Fibroblast of mammary gland (primary cell): ENCODE results near the gene EXOC1.

Experiments
- DNase-seq: peaks from one replicate; pipeline ENCODE4 v3.0.0-alpha.2; 2010; ENCODE audit warnings: low read depth
- H3K4me3 ChIP-seq: 2 replicates; pipeline ENCODE4 v1.5.1; 2011; ENCODE audit warnings: low read depth, mild to moderate bottlenecking, low read length, moderate library complexity; ENCODE audit not compliant: control insufficient read depth
- TF ChIP-seq, protein P1 (sequence below): conservative IDR thresholded peaks from 2 replicates; pipeline ENCODE4 v1.5.1; 2011; ENCODE audit warnings: low read depth, low read length, inconsistent platforms; ENCODE audit not compliant: control insufficient read depth, insufficient read depth

Gene EXOC1

DNA sequence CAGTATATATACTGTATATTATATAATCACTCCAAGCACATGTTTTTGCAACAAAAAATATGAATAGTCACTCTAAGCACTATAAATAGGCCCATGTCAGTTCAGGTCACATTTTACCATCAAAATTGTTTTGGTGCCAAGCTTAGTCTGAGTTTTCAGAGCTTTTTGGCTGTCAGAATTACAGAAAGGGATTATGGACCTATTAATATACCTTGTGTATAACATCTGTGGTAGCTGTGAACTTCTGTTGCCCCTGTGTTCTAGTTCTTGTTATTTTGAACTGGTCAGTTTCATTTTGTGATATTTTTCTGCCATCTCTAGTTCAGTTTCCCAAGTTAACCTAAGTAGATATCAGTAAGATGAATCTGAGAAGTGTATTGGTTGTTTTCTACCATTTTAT lies 22.9 kb downstream of the EXOC1 start:
- DNase-seq, result no peak
- no peak overlapping the region for H3K4me3 ChIP-seq
- TF ChIP-seq, protein P1, sequence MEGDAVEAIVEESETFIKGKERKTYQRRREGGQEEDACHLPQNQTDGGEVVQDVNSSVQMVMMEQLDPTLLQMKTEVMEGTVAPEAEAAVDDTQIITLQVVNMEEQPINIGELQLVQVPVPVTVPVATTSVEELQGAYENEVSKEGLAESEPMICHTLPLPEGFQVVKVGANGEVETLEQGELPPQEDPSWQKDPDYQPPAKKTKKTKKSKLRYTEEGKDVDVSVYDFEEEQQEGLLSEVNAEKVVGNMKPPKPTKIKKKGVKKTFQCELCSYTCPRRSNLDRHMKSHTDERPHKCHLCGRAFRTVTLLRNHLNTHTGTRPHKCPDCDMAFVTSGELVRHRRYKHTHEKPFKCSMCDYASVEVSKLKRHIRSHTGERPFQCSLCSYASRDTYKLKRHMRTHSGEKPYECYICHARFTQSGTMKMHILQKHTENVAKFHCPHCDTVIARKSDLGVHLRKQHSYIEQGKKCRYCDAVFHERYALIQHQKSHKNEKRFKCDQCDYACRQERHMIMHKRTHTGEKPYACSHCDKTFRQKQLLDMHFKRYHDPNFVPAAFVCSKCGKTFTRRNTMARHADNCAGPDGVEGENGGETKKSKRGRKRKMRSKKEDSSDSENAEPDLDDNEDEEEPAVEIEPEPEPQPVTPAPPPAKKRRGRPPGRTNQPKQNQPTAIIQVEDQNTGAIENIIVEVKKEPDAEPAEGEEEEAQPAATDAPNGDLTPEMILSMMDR, result no peak

DNA sequence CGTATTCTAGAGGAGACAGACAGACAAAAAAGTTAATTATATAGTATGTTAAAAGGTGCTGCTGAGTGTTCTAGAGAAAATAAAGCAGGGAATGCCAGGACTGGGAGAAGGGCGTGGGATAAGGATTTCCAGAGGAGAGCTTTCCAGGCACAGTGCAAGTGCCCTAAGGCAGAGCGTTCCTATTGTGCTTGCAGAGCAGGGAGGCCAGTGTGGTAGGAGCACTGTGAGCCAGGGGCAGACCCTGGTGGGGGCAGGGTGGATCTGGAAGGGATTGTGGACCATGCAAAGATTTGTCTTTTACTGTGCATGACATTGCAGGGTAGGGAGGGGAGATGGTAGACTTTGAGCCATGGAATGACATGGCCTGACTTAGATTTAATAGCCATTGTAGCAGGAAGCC lies 25.8 kb downstream of the EXOC1 start:
- TF ChIP-seq, protein P1, result no peak
- H3K4me3 ChIP-seq, result no peak overlapping the region
- no peak for DNase-seq

DNA sequence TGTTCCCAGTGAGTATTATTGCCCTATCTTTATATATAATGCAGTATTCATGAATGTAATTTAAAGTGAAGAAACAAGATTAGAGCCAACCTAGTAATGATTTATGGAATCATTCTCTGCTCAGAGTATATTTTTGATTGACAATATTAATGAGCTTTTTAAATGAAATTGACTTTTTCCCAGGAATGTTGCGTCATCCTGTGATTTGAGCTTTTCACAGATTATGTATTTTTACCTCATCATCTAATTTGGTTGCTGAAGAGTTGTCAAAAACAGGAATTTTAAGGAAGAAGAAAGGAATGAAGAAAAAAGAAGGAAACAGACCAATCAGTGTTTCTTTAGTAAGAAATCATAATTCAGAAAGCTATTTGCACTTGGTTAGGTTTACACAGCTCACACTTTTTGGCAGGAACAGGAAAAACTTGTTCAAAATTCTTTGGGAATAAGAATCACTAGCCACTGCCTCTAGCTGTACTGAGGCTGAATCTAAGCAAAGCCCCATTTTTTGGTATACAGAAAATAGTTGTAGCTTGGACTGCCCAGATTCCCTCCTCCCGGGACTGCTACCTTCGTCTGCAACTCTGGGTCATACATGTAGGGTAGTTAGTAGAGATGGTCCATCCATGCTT lies 27.3 kb downstream of the EXOC1 start:
- DNase-seq, result no peak
- TF ChIP-seq, protein P1, result no peak
- no peak overlapping the region for H3K4me3 ChIP-seq

DNA sequence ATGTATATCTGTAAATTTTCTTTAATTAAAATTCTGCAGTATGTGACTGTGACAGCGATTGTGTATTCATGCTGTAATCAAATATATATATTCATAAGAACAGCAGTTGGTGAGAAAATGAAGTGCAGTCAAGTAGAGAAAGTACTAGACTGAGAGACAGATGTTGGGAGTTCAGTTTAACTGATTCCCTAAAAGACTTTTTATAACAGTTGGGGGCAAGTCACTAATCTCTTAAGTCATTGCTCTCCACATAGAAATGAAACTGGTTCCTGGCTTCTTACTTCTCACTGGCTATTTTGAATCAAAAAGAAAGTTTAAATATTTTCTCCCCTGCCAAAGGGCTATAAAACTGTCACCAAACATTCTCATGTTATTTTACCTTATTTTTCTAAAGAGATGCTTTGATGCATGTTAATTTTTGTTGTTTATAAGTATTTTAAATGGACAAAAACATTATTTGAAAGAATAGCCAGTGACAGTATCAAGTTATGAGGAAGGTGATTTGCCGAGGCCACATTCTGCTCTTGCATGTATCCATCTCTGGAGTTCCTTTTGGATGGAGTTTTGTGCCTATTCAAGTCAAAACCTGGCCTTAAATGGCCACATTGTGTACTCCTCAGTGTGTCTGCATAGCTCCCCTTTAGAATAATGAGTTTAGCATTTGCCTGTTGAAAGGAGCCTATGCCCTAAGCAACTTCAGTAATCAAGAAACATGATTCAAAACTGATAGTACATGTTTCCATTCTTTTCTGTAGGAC lies 30.8 kb downstream of the EXOC1 start:
- H3K4me3 ChIP-seq, result no peak overlapping the region
- no peak for DNase-seq
- TF ChIP-seq, protein P1, result no peak

DNA sequence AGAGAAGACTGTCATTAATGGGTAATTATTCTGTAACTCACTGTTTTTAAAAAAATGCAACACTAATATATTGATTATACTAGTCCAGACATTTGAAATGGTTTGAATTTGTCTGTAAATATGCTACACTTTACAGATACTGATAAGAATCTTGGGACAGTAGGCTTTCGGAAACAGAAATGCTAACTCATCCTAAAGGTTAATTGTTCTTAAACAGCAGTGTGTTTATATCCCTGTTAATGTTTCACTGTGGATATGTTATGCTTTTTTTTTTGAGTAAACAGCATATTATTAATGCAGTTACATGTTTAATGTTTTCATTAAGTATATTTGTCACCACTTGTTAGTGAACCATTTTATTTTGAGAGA lies 31.4 kb downstream of the EXOC1 start:
- no peak overlapping the region for H3K4me3 ChIP-seq
- TF ChIP-seq, protein P1, result no peak
- DNase-seq, result no peak

DNA sequence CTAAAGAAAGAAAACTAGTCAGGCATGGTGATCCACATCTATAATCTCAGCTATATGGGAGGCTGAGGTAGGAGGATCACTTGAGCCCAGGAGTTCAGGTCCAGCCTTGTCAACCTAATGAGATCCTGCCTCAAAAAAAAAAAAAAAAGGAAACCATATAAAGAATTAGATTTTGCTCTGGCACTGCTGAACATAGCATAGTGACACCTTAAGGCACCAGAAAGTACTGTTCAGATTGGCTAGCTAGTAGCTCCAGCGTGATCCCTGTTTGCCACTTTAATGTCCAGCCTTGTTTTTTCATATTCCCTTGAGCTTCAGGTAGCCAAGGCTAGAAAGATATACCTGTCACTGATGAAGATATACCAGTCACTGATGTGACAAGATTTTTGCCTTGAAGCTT lies 34.1 kb downstream of the EXOC1 start:
- no peak for DNase-seq
- TF ChIP-seq, protein P1, result no peak
- no peak overlapping the region for H3K4me3 ChIP-seq
